NCI-H2171 (cell line): ENCODE data around the gene GSX2.
"Not testable (repeated sequence)": the region's sequence is repeated elsewhere in the genome, so short reads cannot be mapped to it uniquely, and the experiment has no call there.

ENCODE experiments used
- DNase-seq: peaks from one replicate; lab custom pipeline; 2025; lab: John Stamatoyannopoulos, UW

Gene GSX2

DNA sequence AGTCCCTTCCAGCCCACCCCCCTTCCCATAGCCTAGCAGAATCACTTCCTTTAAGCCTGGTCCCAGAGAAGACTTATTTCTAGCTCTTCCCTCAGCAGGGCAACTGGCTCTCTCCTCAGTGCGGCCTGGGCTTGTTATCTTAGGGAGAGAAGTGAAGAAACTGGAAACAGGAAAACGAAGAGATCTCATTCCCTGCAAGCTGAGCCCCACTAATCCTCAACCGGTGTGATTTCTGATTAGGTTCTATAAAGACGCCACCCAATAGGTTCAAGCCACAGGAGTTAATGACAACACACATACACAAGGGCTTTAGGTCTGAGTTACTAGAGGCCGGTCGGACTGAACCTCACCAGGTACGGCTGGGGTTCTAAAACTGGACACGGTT is 3.2 kb downstream of the GSX2 start:
- no peak for DNase-seq

DNA sequence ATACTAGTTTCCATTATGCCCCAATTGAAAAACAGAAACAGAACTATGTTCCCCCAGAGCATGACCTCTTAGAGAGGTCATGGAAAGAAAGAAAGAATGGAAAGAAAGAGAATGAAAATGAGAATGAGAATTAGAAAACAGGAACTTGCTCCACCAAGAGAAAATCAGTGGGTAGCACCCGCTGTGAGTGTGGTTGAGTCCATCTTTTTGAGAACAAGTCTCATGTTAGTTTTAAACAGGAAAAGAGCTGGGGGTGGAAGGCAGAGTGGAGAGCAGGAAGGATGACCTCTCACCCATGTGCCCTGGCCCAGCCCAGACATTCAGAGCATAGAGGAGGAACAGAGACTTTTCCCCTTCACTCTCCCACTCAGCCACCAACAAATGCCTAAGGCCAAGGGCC is 4.9 kb downstream of the GSX2 start:
- no peak for DNase-seq

DNA sequence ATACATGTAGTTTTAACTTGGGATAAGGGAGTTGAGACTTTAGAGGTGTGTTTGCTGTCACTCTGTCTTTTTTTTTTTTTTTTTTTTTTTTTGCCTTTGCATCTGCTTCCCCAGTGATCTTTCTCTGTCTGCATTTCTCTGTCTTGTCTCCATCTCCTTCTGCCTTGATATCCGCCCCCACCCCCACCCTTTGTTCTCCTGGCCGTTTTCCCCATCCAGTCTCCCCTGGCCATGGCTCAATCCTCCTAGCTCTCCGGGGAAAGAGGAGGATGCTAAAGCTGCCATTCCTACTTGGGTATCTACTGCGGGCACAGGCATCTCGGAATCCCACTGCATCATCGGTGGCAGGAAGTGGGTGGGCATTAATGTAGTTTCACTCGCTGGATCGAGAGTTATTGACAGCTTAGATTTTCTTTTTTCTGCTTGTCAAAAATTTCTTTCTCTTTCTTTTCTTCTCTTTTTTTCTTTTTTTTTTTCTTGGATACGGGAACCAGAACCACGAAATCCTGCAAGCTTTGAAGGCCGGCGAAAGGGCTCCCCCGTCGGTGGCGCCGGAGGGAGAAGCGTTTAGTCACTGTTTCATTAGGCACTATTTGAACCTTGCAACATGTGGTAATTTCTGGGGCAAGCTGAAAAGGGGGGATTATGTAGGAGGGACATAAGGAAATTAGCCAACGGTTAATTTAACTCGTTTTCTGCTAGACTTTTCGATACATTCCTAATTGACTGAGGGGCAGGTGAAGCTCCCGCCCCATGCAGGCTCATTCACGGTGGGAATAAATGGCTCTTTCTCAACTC is 8.2 kb downstream of the GSX2 start:
- no peak for DNase-seq

DNA sequence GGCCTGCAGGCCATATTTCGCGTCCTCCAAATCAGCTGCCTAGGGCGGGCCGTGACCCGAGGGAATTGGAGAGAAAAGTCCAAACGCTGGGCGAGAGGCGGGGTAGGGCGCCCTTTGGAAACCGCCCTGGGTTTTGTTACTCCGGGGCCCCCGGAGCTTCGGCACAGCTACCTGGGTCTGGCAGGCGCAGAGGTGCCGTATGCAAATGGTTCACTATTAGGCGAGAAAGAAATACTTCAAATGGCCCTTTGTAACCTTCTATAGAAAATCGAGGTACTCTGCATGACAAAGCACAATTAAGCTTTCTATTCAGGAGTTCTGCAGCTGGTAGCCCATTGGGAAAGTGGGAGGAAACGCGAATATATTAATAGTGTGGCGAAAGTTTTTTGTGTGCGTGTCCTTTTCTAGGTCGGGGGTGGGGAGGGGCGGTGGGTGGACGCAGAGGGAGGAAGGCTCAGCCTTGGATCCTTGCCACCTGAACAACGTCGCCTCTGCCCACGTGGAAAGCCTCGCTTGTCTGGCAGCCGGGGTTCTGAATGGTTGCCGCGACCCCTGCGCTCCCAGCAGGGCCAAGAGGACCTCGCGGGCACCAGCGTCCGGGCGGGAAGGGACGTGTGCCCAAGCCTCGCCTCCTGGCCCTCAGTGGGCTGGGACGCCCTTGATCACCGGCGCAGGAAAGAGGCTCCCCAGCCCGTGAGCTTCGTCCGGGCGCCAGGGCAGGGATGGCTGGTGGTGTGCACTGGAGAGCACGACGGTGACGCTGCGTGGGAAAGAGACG is 9.5 kb downstream of the GSX2 start:
- no peak for DNase-seq

DNA sequence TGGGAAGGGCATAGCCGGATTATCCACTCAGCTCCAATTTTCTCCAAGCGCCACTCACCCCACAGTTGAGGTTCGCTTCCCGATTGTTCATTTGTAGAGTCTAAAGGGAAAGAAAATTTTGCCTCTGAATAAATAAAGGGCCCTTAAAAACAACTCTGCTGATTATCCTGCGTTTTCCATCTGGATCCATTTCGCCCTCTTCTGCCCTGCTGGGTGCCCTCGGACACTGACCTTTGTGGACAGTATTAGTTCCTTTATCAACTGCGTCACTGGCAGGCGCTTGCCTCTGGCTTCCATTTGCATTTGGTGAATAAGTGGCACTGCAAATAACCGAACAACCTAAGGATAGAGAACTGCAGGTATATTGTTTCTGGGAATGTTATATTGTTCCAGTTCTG is 10.1 kb downstream of the GSX2 start:
- no peak for DNase-seq

DNA sequence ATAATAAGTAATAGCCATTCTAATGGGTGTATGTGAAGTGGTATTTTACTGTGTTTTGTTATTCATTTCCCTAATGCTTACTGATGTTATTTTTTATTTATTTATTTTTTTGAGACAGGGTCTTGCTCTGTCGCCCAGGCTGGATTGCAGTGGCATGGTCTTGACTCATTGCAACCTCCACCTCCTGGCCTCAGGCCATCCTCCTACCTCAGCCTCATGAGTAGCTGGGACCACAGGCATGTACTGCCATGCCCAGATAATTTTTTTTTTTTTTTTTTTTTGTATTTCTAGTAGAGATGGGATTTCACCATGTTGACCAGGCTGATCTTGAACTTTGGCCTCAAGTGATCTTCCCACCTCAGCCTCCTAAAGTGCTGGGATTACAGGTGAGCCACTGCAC is 13.2 kb downstream of the GSX2 start:
- not testable (repeated sequence) for DNase-seq

DNA sequence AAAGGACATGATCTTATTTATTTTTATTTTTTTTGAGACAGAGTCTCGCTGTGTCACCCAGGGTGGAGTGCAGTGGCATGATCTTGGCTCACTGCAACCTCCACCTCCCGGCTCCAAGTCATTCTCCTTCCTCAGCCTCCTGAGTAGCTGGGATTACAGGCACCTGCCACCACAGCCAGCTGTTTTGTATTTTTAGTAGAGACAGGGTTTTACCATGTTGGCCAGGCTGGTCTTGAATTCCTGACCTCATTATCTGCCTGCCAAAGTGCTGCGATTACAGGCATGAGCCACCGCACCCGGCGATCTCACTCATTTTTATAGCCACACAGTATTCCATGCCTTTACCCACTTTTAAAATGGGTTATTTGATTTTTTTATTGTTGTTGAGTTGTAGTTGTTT is 16.3 kb downstream of the GSX2 start:
- not testable (repeated sequence) for DNase-seq

DNA sequence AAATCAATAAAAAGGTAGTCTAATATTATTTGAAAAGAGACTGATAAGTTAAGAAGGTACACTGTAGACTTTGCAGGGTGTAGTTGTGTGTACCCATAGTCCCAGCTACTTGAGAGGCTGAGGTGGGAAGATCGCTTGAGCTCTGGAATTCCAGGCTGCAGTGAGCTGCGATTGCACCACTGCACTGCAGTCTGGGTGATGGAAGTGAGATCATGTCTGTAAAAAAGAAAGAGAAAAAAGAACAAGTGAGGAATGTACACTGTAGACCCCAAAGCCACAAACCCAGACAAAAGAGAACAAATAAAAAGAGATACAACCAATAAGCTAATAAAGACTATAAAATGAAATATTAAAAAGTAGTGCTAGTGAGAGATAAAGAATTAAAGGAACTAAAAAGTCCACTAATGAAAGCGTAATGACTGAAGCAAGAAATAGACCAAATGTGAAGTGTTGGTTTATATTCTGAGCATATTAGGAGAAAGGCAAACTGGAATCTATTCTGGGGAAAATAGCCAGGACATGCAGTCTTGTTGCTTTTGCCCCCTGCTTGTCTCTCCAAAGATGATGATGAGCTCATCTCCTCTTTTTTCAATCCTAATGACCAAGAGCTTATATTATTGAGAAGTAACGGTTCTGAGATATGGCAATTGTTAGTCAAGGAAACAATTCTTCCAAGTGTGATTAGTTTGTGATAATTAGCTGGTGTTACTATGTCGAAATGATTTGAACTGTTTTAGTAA is 19.1 kb downstream of the GSX2 start:
- DNase-seq: no peak

DNA sequence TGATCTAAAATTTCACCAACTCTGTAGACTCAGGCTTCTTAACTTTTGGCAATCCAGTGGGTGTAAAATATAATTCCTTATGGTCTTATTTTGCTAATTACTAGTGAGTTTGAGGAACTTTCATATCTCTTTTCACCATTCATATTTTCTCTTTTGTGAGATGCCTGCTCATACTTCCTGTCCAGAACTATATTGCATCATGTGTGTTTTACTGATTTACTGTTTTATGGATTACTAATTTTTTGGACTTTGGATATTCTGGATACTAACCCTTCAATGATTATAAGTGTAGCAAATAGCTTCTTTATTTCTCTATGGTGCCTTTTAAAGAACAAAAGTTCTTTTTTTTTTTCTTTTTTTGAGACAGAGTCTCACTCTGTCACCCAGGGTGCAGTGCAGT is 20.6 kb downstream of the GSX2 start:
- DNase-seq: no peak

DNA sequence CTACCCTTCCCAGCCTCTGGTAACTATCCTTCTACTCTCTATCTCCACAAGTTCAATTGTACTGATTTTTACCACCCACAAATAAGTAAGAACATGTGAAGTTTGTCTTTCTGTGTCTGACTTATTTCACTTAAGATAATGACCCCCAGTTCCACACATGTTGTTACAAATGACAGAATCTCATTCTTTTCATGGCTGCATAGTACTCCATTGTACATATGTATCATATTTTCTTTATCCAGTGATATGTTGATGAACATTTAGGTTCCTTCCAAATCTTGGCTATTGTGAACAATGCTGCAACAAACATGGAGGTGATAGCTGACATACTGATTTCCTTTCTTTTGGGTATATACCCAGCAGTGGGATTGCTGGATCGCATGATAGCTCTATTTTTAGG is 27.7 kb downstream of the GSX2 start:
- no peak for DNase-seq

DNA sequence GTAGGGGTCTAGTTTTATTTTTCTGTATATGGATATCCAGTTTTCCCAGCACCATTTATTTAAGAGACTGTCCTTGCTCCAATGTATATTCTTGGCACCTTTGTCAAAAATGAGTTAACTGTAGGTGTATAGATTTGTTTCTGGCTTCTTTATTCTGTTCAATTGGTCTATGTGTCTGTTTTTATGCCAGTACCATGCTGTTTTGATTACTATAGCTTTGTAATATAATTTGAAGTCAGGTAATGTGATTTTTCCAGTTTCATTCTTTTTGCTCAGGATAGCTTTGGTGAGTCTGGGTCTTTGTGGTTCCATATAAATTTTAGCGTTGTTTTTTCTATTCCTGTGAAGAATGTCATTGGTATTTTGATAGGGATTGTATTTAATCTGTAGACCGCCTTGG is 28.7 kb downstream of the GSX2 start:
- not testable (repeated sequence) for DNase-seq

DNA sequence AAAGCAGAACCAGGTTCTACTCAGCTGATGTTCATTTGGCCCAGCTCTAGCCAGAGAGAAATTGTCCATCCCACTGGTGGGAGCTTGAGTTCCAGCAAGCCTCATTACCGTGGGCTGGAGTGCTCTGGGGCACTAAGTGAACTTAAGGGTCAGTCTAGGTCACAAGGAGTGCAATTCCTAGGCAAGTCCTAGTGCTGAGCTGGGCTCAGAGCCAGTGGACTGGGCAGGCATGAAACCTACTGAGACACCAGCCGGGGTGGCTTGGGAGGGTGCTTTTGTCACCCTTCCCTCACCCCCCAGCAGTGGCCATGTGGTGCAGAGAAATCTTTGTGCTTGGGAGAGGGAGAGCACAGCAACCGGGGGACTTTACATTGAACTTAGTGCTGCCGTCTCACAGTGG is 39.4 kb downstream of the GSX2 start:
- DNase-seq: no peak

DNA sequence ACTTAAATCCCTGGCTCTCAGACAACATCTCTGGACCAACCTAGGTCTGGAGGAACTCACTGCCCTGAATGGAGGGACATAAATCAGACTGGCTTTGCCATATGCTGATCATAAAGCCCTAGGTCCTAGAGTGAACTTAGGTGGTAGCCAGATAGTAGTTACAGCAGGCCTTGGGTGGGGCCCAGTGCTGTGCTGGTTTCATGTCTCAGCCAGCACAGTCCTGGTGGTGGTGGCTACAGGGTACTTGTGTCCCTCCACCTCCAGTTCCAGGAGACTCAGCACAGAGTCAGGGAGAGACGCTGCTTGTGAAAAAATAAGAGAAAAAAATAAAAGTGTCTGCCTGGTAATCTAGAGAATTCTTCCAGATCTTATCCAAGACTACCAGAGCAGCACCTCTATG is 40.3 kb downstream of the GSX2 start:
- DNase-seq: no peak

DNA sequence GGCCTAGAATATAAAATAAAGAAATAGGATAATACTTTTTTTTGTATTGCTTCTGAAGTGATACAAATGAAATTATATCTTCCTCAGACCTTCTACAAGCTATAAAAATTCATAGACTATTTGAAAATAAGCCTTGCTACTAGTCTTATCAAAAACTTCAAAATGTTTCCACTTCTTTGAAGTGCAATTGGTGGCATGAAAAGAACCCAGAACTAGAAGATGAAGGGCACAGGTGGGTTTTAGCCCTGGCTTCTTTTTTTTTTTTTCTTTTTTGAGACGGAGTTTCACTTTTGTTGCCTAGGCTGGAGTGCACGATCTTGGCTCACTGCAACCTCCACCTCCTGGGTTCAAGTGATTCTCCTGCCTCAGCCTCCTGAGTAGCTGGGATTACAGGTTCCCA is 44.2 kb downstream of the GSX2 start:
- no peak for DNase-seq

DNA sequence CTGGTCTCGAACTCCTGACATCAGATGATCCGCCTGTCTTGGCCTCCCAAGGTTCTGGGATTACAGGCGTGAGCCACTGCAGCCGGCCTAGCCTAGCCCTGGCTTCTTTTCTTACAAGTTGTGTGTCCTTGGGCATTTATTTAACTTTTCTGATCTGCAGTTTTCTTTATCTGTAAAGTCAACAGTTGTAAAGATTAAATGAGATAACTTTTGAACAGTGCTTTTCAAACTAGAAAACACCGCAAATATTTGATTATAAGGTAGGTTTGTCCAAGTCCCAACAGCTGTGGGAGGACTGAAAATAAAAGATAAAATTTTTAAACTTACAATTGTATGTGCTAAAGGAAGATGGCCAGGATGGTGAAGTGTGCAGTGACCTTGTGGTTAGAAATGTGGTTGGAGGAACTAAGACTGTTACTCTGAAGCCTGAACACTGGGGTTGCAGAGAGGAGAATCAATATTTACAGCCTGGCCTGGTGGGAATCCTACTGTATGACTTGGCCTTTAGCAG is 44.8 kb downstream of the GSX2 start:
- no peak for DNase-seq

DNA sequence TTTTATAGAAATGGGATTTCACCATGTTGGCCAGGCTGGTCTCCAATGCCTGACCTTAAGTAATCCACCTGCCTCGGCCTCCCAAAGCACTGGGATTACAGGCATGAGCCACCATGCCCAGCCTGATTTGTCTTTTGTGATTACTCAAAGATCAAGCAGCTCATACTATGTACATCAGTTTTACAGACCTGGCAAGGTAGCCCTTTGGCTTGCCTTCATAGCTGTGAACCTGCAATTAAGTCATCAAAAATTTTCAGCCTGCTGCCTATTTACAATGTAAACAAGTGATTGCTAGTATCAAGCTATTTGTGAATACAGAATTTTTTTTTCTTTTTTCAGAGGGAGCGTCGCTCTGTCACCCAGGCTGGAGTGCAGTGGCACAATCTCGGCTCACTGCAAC is 46.2 kb downstream of the GSX2 start:
- DNase-seq: no peak

DNA sequence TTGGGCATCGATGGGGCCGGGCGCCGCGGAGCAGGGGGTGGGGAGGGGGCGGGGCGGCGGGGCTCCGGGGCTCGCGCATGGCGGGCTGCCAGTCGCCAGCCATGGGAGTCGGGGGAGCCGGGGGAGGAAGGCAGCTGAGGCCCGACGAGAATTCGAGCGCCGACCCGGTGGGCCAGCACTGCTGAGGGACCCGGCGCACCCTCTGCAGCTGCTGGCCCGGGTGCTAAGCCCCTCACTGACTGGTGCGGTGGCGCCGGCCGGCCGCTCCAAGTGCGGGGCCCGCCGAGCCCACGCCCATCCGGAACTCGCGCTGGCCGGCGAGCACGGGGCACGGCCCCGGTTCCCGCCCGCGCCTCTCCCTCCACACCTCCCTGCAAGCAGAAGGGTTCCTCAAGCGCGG is 49.4 kb downstream of the GSX2 start:
- no peak for DNase-seq
